Measurements from ENCODE around the gene HAT1.

- TF ChIP-seq CTCF (conservative IDR thresholded peaks at IDR 0.05; ENCODE audit: low read depth, low read length) (no peak), EZH2 (IDR thresholded peaks at IDR 0.05; ENCODE audit: low read length, unreplicated experiment) (no peak), EZH2phosphoT487 (IDR thresholded peaks at IDR 0.05; ENCODE audit: borderline replicate concordance, low read length) (no peak)
These were observed 2.1 kb downstream of the HAT1 start for GRCh38 chr2:171924170-171924942.

All from PC-3 (cell line).